Erythroblast (primary cell): Measurements from ENCODE around the gene MOV10L1.

ENCODE experiments used
- GATA1 ChIP-seq: IDR thresholded peaks from 2 replicates; pipeline ENCODE4 v1.6.1; 2011; ENCODE audit warnings: low read depth, mild to moderate bottlenecking, control low read depth, low read length, moderate library complexity
- POLR2A ChIP-seq: IDR thresholded peaks from 2 replicates; pipeline ENCODE4 v1.6.1; 2011; ENCODE audit warnings: mild to moderate bottlenecking, low read length

GRCh38 chr22:50204571-50204970 lies 114.8 kb downstream of the MOV10L1 start:
- TF ChIP-seq POLR2A (no peak), GATA1 (no peak)
